NCI-H345 (cell line): ENCODE measurements around the gene CCNL1.
"Not testable (repeated sequence)": the region's sequence is repeated elsewhere in the genome, so short reads cannot be mapped to it uniquely, and the experiment has no call there.

Source experiments
- DNase-seq: peaks from one replicate; lab custom pipeline; 2025; lab: John Stamatoyannopoulos, UW

Gene CCNL1

DNA sequence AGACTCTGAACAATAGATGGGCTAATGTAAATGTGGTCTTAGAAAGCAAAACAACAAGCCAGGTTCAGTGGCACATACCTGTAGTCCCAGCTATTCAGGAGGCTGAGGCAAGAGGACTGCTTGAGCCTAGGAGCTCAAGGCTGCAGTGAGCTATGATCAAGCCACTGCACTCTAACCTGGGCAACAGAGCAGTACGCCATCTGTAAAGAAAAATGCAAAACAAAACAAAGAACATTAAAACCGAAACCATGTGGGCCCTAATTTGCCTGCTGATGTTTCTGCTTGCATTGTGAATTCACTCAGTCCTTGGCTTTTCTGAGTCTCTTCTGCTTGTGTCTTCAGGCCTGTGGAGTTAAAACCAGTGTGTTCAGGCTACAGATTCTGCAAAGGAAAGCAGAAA, 56.7 kb downstream of the CCNL1 start:
- no peak for DNase-seq

DNA sequence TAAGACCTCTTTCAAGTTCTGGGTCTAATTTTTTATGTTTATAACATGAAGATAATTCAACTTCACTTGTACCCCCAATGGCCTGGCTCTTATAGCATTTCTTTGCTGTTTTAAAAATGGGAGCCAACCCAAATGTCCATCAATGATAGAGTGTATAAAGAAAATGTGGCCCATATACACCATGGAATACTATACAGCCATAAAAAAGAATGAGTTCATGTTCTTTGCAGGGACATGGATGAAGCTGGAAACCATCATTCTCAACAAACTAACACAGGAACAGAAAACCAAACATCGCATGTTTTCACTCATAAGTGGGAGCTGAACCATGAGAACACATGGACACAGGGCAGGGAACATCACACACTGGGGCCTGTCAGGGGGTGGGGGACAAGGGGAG, 57.4 kb downstream of the CCNL1 start:
- DNase-seq, result not testable (repeated sequence)

GRCh38 chr3:157102098-157102497, 57.8 kb downstream of the CCNL1 start:
- DNase-seq, result no peak

DNA sequence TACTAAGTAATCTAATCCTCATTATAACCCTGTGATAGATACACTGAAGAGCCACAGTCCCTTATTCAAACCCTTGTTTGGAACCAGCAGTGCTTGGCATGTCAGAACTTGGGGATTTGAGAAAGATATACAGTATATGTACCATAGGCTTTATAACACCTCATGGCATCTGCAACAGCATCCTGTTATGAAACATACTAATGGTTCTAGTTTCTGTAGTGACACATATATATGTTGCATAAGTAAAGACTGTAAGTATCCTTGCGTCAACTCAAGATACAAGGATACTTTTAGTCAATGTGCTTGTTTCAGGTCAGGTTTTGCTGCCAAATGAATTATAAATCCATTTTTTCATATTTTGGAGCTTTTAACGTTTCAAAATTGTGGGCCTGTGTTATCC, 58.5 kb downstream of the CCNL1 start:
- no peak for DNase-seq

GRCh38 chr3:157100608-157101396, 59.1 kb downstream of the CCNL1 start:
- DNase-seq, result no peak

GRCh38 chr3:157100096-157100477, 59.9 kb downstream of the CCNL1 start:
- no peak for DNase-seq

DNA sequence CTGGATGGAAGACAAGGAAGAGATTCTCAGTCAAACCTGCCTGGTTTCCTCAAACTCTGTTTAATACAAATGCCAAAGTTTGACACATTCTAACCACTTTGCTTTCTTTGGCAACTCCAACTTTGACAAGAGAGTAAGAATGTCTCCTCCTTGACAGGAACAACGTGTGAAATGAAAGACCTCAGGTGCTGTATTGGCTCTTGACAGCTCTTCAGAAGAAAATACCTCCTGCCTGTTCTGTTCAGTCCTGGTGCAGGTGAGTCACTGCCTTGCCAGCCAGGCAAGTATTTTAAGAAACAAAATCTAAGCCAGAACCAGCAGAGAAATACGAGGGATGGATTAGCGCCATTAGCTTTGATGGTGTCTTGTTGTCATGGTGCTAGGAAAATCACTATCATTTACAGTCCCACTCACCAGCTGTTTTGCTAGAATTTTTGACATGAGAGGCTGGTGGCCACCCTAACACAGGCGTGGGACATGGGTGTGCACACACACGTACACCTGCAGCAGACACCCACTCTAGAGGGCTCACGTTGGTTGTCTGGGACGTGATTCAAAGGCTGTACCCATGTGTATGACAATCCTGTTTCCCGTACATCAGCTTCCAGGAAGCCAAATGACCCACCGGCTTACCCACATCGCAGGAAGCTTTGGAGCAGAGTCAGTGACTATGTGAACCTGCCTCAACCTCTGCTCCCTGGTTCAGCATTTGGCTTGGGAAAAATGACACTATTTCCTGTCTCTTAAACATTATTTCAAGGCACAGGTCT, 60.4 kb downstream of the CCNL1 start:
- DNase-seq, result no peak

GRCh38 chr3:157098823-157099185, 61.1 kb downstream of the CCNL1 start:
- DNase-seq, result no peak

DNA sequence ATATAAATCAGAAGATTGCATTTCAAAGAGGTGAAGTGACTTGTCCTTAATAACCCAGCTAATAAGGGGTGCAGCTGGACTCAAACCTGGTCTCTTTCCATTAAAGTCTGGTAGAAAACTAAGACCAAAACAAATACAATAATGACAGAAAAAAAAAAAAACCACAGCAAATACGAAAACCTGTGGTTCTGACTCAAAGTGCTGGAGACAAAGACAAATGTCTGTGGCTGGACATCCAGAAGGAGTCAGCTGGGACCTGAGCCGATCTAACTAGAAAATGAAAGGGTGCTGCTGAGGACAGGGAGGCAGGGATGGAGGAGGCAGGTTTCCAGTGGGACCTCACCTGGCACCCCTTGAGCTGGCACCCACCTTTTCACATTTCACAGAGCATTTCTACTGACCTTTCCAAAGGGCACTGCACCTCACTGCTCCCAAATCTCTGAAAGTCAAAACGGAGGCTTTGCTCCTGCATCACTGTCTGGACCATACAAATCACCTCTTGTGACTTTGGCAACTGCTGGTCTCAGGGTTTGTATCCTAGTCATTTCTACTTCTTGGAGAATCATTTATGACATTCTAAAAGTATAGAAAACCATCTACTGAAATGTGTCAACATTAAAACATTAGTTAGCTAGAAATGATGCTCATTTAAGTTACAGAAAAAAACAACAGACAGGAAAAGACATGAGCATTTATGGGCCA, 61.7 kb downstream of the CCNL1 start:
- DNase-seq, result no peak
